CD4-positive, alpha-beta memory T cell (primary cell): ENCODE results near the gene NSUN2. TPM values are rescaled to one million over a fixed set of nuclear protein-coding genes. Genes with fewer than 3 reads are reported as not detected.

ENCODE experiments used
- CTCF ChIA-PET: fragments of 350-600 bp; sonication (Branson Sonifier 250); formaldehyde crosslinking; loops from one replicate; lab custom pipeline; 2021; ENCODE audit warnings: inconsistent platforms; ENCODE audit not compliant: partially characterized antibody; lab: Charles Lee
- POLR2A ChIA-PET: fragments of 350-600 bp; sonication (Branson Sonifier 250); formaldehyde crosslinking; loops from one replicate; lab custom pipeline; 2021; ENCODE audit not compliant: partially characterized antibody; lab: Charles Lee
- DNase-seq, 5 donors: peaks; one replicate each; pipeline versions ENCODE4 v3.0.0 to v3.0.0-alpha.2; 2020 to 2022; ENCODE audit warnings: mixed read lengths in 1 of 5
- H3K27ac ChIP-seq: one replicate; pipeline ENCODE4 v1.7.0; 2013; ENCODE audit warnings: low read depth, low read length
- H3K27me3 ChIP-seq: 2 replicates; pipeline ENCODE4 v1.7.0; 2013; ENCODE audit warnings: mild to moderate bottlenecking, low read length, moderate library complexity; ENCODE audit not compliant: insufficient read depth
- H3K36me3 ChIP-seq: 2 replicates; pipeline ENCODE4 v1.7.0; 2013; ENCODE audit warnings: mild to moderate bottlenecking, low read length, moderate library complexity; ENCODE audit not compliant: insufficient read depth
- H3K4me1 ChIP-seq: 2 replicates; pipeline ENCODE4 v1.7.0; 2013; ENCODE audit warnings: mild to moderate bottlenecking, low read length, moderate library complexity; ENCODE audit not compliant: insufficient read depth
- H3K4me3 ChIP-seq, 2 donors: one replicate each; pipeline ENCODE4 v1.7.0; 2013; ENCODE audit warnings: low read length in 2 of 2, mild to moderate bottlenecking in 1 of 2
- H3K9me3 ChIP-seq, 2 donors: one replicate each; pipeline ENCODE4 v1.7.0; 2013; ENCODE audit warnings: low read length in 2 of 2, control low read depth in 1 of 2; ENCODE audit not compliant: control insufficient read depth in 1 of 2
- H3K27ac Mint-ChIP-seq, 7 donors: one replicate each; pipeline ENCODE4 v1.8.0; 2020 to 2021; ENCODE audit warnings: mixed read lengths in 7 of 7, mild to moderate bottlenecking in 6 of 7, inconsistent platforms in 3 of 7, moderate library complexity in 3 of 7
- H3K27me3 Mint-ChIP-seq, 2 donors: one replicate each; pipeline ENCODE4 v1.8.0; 2020 to 2021; ENCODE audit warnings: mixed read lengths in 2 of 2
- H3K36me3 Mint-ChIP-seq, 2 donors: one replicate each; pipeline ENCODE4 v1.8.0; 2020 to 2021; ENCODE audit warnings: mixed read lengths in 2 of 2, inconsistent platforms in 1 of 2, mild to moderate bottlenecking in 1 of 2
- H3K4me1 Mint-ChIP-seq, 4 donors: one replicate each; pipeline ENCODE4 v1.8.0; 2020 to 2021; ENCODE audit warnings: mixed read lengths in 4 of 4, mild to moderate bottlenecking in 1 of 4
- H3K4me3 Mint-ChIP-seq, 8 donors: one replicate each; pipeline ENCODE4 v1.8.0; 2020 to 2021; ENCODE audit warnings: mixed read lengths in 8 of 8, mild to moderate bottlenecking in 7 of 8, moderate library complexity in 6 of 8, inconsistent platforms in 3 of 8
- H3K9me3 Mint-ChIP-seq, 8 donors: one replicate each; pipeline ENCODE4 v1.8.0; 2020 to 2021; ENCODE audit warnings: mixed read lengths in 8 of 8, mild to moderate bottlenecking in 5 of 8, inconsistent platforms in 3 of 8, moderate library complexity in 1 of 8
- intact Hi-C: fragments of 100-400 bp; cut with micrococcal nuclease; formaldehyde crosslinking; loops from one replicate; pipeline ENCODE4 v1.15.1; 2023
- polyA plus RNA-seq, 2 donors: library from polyadenylated mRNA; unstranded; fragments of 300-500 nt; fragmentation: Illumina TruSeq; gene quantifications; one replicate each; pipeline ENCODE4 v1.2.3, GENCODE V29; 2021
- total RNA-seq, 2 experiments: library from RNA; stranded (reverse); gene quantifications; one replicate each; pipeline ENCODE4 v1.2.3, GENCODE V29; 2021

The NSUN2 gene
- total and polyA plus RNA-seq, 4 experiments from 2014 or later, result 22.6 to 81.6 (median 60.3) TPM

DNA sequence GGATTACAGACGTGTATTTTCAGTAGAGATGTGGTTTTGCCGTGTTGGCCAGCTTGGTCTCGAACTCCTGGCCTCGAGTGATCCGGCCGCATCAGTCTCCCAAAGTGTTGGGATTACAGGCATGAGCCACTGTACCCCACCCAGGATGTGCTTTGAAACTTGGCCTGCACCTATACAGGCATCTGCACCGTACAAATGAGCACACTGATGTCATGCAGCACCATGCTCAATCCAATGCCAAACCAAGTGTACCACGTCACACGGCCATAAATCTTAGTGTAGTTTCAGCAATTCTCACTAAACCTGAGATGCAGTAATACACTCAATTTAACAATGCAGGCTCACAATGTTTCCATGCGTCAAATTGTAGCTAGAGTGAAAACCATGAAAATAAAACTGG is 6.3 kb downstream of the NSUN2 start:
- peaks cover 64 to 86% of the 10 kb centered on the region in 2 donors for H3K36me3 Mint-ChIP-seq
- H3K4me1 Mint-ChIP-seq, result peaks cover 34 to 63% (median 53%) of the 10 kb centered on the region in 4 donors

DNA sequence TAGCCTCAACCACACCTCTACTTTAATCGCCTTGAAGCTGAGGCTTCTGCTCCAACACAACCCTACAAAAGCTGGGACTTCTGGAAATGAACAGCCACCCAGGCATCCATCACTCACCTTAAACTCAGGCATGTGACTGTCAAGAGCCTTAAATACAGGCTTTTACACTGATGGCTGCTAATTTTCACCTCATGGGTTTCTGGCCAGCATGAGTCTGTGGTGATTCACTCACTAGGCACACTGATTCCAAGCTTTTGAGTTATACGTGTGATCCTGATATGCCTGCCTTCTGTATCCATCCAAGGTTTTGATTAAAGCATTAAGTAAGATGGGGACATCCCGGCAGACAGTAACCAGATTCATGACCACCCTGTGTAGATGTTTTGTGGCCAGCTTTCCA is 8.9 kb downstream of the NSUN2 start:
- Mint-ChIP-seq H3K27me3 (no peaks in the 10 kb centered on the region), H3K9me3 (peaks cover 0 to 14% (median 7%) of the 10 kb centered on the region in 8 donors), H3K4me1 (peaks cover 19 to 39% (median 31%) of the 10 kb centered on the region in 4 donors), H3K4me3 (peak overlapping the region in 1 of 8 donors; percentile 13), H3K36me3 (peaks cover 64 to 81% of the 10 kb centered on the region in 2 donors), H3K27ac (peak overlapping the region in 1 of 7 donors; percentile 48)
- no peaks in the 10 kb centered on the region for H3K27me3 ChIP-seq
- no peak overlapping the region for H3K27ac ChIP-seq
- POLR2A ChIA-PET, result interaction anchor here (1.0 kb wide), 1 partner anchor 9 kb away, joined by 3 read pairs; the partner anchor contains the start of gene NSUN2
- intact Hi-C loops, result no loop called here
- no peaks in the 10 kb centered on the region for H3K9me3 ChIP-seq
- no peak for DNase-seq
- peaks cover 74% of the 10 kb centered on the region for H3K36me3 ChIP-seq
- CTCF ChIA-PET, result interaction anchor here (0.7 to 2.5 kb wide), 2 partner anchors 120 to 121 kb away, joined by 3 to 11 read pairs; no protein-coding TSS in a partner anchor
- H3K4me3 ChIP-seq, result no peak overlapping the region
- H3K4me1 ChIP-seq, result peaks cover 5% of the 10 kb centered on the region

More for the DNA sequence above, 6.3 kb downstream of the NSUN2 start:
- Histone ChIP-seq H3K27me3 (no peaks in the 10 kb centered on the region), H3K36me3 (peaks cover 72% of the 10 kb centered on the region), H3K9me3 (no peaks in the 10 kb centered on the region), H3K27ac (no peak overlapping the region), H3K4me3 (no peak overlapping the region), H3K4me1 (peaks cover 22% of the 10 kb centered on the region)
- intact Hi-C loops, result no loop called here
- Mint-ChIP-seq H3K27ac (peak overlapping the region in 3 of 7 donors; percentile 17 to 69 (median 21)), H3K27me3 (no peaks in the 10 kb centered on the region), H3K4me3 (no peak overlapping the region), H3K9me3 (peaks cover 0 to 14% (median 7%) of the 10 kb centered on the region in 8 donors)
- CTCF ChIA-PET, result interaction anchor here (1.6 kb wide), 1 partner anchor 119 kb away, joined by 5 read pairs; no protein-coding TSS in a partner anchor
- no peak for DNase-seq
- POLR2A ChIA-PET, result no interaction called here

DNA sequence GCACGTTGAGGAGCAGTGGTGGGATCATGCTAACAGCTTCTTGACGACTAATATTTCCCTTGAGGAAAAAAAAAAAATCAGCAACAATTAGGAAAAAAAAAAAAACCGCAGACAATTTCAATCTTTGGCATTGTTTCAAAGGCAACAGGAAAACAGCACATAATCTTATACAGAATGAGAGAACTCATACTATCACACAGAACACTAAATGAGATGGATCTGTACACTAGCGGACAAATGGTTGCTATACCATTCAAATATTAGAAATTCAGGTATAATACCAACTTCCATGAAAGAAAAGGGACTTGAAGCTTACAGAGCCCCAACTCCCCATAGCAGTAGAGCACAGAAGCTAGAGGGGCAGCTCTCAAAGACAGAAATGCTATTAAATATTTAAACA is 9.6 kb downstream of the NSUN2 start:
- Mint-ChIP-seq H3K9me3 (peaks cover 0 to 14% (median 7%) of the 10 kb centered on the region in 8 donors), H3K4me1 (peaks cover 16 to 31% (median 29%) of the 10 kb centered on the region in 4 donors), H3K27ac (no peak overlapping the region), H3K36me3 (peaks cover 63 to 79% of the 10 kb centered on the region in 2 donors), H3K4me3 (no peak overlapping the region), H3K27me3 (no peaks in the 10 kb centered on the region)
- H3K36me3 ChIP-seq, result peaks cover 72% of the 10 kb centered on the region
- no peak overlapping the region for H3K27ac ChIP-seq
- intact Hi-C loops, result no loop called here
- no peak for DNase-seq
- H3K27me3 ChIP-seq, result no peaks in the 10 kb centered on the region
- no peak overlapping the region for H3K4me3 ChIP-seq
- CTCF ChIA-PET, result interaction anchor here (0.7 to 2.5 kb wide), 3 partner anchors 10 to 122 kb away, joined by 3 to 11 read pairs (median 3); partner anchors contain the start of genes NSUN2 and SRD5A1
- H3K4me1 ChIP-seq, result peaks cover 5% of the 10 kb centered on the region
- no peaks in the 10 kb centered on the region for H3K9me3 ChIP-seq
- POLR2A ChIA-PET, result interaction anchor here (1.0 kb wide), 1 partner anchor 9 kb away, joined by 3 read pairs; the partner anchor contains the start of gene NSUN2

DNA sequence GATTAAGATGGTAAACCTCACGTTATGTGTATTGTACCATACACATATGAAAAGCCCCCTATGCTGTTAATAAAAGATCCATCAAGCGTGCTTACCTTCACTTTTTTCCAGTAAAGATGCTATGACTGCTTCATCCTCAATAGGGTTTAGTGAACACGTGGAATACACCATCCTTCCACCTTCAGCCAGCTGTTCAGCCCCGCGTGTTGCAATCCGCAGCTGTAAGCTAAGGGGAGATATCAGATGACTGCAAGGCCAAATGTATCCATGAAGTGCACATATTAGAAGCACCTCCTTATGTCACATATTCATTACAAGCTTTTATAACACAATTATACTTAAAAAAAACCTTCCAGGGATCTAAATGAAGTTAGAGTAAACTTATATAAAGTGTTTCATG is 16.2 kb downstream of the NSUN2 start:
- H3K27me3 Mint-ChIP-seq, result no peaks in the 10 kb centered on the region
- no peak for DNase-seq
- Histone ChIP-seq H3K36me3 (peaks cover 79% of the 10 kb centered on the region), H3K27ac (no peak overlapping the region), H3K9me3 (no peaks in the 10 kb centered on the region), H3K4me1 (no peaks in the 10 kb centered on the region), H3K4me3 (no peak overlapping the region), H3K27me3 (no peaks in the 10 kb centered on the region)
- H3K4me3 Mint-ChIP-seq, result no peak overlapping the region
- no peak overlapping the region for H3K27ac Mint-ChIP-seq
- intact Hi-C loops, result loop anchor here (5.0 kb wide), 1 partner anchor 131 kb away; no protein-coding TSS in a partner anchor
- no peaks in the 10 kb centered on the region for H3K9me3 Mint-ChIP-seq
- peaks cover 71 to 79% of the 10 kb centered on the region in 2 donors for H3K36me3 Mint-ChIP-seq
- H3K4me1 Mint-ChIP-seq, result peaks cover 10 to 29% (median 21%) of the 10 kb centered on the region in 4 donors
- ChIA-PET POLR2A (no interaction called here), CTCF (no interaction called here)

DNA sequence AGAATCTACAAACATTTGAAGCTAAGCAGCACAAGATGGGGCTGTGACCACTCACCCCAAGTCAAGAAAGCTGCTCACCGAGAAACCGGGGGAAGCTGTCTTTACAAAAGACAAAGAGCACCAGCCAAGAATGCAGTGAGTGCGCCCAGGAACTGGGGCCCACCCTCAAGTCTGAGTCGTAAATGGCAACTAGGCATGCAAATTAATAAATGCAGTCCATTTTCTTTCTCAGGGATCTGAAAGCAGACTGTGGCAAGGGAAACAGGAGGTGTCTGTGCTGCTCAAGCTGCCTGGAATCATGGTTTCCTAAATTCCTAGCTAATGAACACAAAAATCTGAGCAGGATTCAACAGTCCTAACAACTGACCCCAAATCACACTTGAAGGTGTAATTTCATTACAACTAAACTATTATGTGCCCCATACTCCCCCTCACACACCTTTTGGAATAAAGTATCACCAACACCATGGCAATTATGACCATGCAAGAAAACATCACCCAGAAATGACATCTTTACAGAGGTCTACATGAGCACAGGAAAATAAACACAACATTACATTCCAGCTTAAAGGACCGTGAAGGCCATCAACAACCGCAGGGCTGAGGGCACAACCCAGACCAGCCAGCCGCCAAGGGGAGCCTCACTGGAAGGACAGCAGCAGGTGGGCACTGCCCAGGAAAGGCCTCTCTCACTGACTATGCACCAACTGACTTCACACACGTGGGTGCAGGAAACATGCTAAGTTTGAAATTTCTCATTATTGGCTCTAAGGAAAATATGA is 17.6 kb downstream of the NSUN2 start:
- H3K36me3 ChIP-seq, result peaks cover 83% of the 10 kb centered on the region
- Mint-ChIP-seq H3K27ac (peak overlapping the region in 2 of 7 donors; percentile 37 to 72), H3K36me3 (peaks cover 69 to 81% of the 10 kb centered on the region in 2 donors), H3K4me1 (peaks cover 10 to 29% (median 19%) of the 10 kb centered on the region in 4 donors), H3K27me3 (no peaks in the 10 kb centered on the region), H3K4me3 (no peak overlapping the region), H3K9me3 (no peaks in the 10 kb centered on the region)
- H3K9me3 ChIP-seq, result no peaks in the 10 kb centered on the region
- H3K4me1 ChIP-seq, result no peaks in the 10 kb centered on the region
- CTCF ChIA-PET, result interaction anchor here (2.1 kb wide), 1 partner anchor 130 kb away, joined by 6 read pairs; no protein-coding TSS in a partner anchor
- H3K4me3 ChIP-seq, result no peak overlapping the region
- POLR2A ChIA-PET, result no interaction called here
- intact Hi-C loops, result loop anchor here (5.0 kb wide), 1 partner anchor 132 kb away; no protein-coding TSS in a partner anchor
- H3K27ac ChIP-seq, result no peak overlapping the region
- DNase-seq, result no peak
- no peaks in the 10 kb centered on the region for H3K27me3 ChIP-seq

DNA sequence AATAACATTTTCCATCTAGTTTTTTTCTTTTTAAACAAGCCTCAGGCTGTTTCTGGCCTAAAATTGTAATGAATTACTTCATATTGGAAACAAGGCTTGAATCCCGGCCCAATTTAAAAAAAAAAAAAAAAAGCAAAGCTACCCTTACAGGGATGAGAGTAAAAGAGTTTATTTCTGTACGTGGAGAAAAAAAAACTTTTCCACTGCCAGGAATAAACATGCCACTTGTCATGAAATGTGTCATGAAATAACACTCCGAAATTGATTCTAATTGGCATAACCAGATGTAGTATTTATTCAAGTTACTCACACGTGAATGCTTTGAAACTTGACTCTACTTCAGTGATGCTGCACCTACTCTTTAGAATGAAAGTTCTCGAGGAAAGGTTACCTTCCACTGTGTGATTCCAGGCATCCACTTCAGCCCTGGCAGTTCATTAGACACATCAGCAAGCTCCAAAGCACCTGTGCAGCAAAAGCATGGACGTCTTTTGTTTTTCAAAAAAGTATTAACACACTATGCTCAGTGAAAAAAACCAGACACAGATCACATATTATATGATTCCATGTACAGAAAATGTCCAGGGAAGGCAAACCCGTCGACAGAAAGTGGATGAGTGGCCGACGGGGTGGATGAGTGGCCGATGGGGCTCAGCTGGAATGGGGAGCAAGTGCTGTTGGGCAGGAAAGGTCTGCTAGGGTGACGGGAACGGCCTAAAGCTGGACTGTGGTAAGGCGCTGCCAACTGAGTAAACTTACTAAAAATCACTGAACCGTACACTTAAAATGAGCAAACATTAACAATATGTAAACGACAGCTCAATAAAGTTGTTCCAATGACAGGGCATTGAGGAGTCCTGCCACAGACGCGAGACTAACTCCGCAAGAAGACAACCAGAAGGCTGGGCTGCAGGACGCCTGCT is 21.2 kb downstream of the NSUN2 start:
- no peak for DNase-seq
- H3K27me3 Mint-ChIP-seq, result no peaks in the 10 kb centered on the region
- Histone ChIP-seq H3K27me3 (no peaks in the 10 kb centered on the region), H3K9me3 (no peaks in the 10 kb centered on the region), H3K27ac (no peak overlapping the region), H3K36me3 (peaks cover 85% of the 10 kb centered on the region), H3K4me3 (no peak overlapping the region), H3K4me1 (no peaks in the 10 kb centered on the region)
- H3K9me3 Mint-ChIP-seq, result no peaks in the 10 kb centered on the region
- peaks cover 83 to 89% of the 10 kb centered on the region in 2 donors for H3K36me3 Mint-ChIP-seq
- ChIA-PET CTCF (no interaction called here), POLR2A (no interaction called here)
- no peak overlapping the region for H3K4me3 Mint-ChIP-seq
- peaks cover 10 to 28% (median 17%) of the 10 kb centered on the region in 4 donors for H3K4me1 Mint-ChIP-seq
- intact Hi-C loops, result no loop called here
- H3K27ac Mint-ChIP-seq, result peak overlapping the region in 1 of 7 donors; percentile 7
